RWPE2 (cell line): ENCODE data around the gene NAB1.
A peak's percentile ranks its signal among the peaks of the same experiment; 100 is the strongest.

Source experiments
- ATAC-seq: fragments of 200-7000 bp; cut with Tn5 transposase; 3 replicates; pipeline ENCODE4 v1.9.1; 2021; ENCODE audit warnings: low read depth
- DNase-seq: peaks from one replicate; pipeline ENCODE4 v3.0.0-alpha.2; 2020; ENCODE audit warnings: low spot score
- H3K27ac ChIP-seq: fragments of 450-650 bp; 2 replicates; pipeline ENCODE4 v1.5.1; 2017; ENCODE audit warnings: mild to moderate bottlenecking; ENCODE audit not compliant: poor library complexity, severe bottlenecking
- H3K27me3 ChIP-seq: fragments of 250-450 bp; sonication (Bioruptor Pico); 2 replicates; pipeline ENCODE4 v1.5.1; 2021; ENCODE audit warnings: mild to moderate bottlenecking, moderate library complexity; ENCODE audit not compliant: insufficient read depth, poor library complexity, severe bottlenecking
- H3K36me3 ChIP-seq: fragments of 250-450 bp; sonication (Bioruptor Pico); 2 replicates; pipeline ENCODE4 v1.5.1; 2020; ENCODE audit warnings: low read depth, mild to moderate bottlenecking, moderate library complexity
- H3K4me1 ChIP-seq: fragments of 250-450 bp; sonication (Bioruptor Pico); 2 replicates; pipeline ENCODE4 v1.5.1; 2021; ENCODE audit warnings: mild to moderate bottlenecking, moderate library complexity; ENCODE audit not compliant: insufficient read depth, poor library complexity, severe bottlenecking
- H3K4me3 ChIP-seq: fragments of 250-450 bp; sonication (Bioruptor Pico); 2 replicates; pipeline ENCODE4 v1.5.1; 2021; ENCODE audit warnings: mild to moderate bottlenecking, moderate library complexity; ENCODE audit not compliant: severe bottlenecking
- H3K9me3 ChIP-seq: fragments of 250-450 bp; sonication (Bioruptor Pico); 2 replicates; pipeline ENCODE4 v1.5.1; 2021; ENCODE audit warnings: mild to moderate bottlenecking, moderate library complexity; ENCODE audit not compliant: severe bottlenecking
- TF ChIP-seq, protein P1 (sequence below): fragments of 450-650 bp; IDR thresholded peaks from one replicate; pipeline ENCODE4 v1.5.1; 2017; ENCODE audit warnings: mild to moderate bottlenecking, moderate library complexity; ENCODE audit not compliant: poor library complexity, severe bottlenecking

NAB1 gene

GRCh38 chr2:190668892-190669291, 20.0 kb downstream of the NAB1 start:
- Histone ChIP-seq H3K9me3 (no peaks in the 10 kb centered on the region), H3K27ac (no peak overlapping the region), H3K4me1 (peaks cover 17% of the 10 kb centered on the region), H3K4me3 (no peak overlapping the region), H3K27me3 (no peaks in the 10 kb centered on the region), H3K36me3 (peaks cover 78% of the 10 kb centered on the region)
- DNase-seq (no peak), ATAC-seq (peak; percentile 88)
- TF ChIP-seq, protein P1, sequence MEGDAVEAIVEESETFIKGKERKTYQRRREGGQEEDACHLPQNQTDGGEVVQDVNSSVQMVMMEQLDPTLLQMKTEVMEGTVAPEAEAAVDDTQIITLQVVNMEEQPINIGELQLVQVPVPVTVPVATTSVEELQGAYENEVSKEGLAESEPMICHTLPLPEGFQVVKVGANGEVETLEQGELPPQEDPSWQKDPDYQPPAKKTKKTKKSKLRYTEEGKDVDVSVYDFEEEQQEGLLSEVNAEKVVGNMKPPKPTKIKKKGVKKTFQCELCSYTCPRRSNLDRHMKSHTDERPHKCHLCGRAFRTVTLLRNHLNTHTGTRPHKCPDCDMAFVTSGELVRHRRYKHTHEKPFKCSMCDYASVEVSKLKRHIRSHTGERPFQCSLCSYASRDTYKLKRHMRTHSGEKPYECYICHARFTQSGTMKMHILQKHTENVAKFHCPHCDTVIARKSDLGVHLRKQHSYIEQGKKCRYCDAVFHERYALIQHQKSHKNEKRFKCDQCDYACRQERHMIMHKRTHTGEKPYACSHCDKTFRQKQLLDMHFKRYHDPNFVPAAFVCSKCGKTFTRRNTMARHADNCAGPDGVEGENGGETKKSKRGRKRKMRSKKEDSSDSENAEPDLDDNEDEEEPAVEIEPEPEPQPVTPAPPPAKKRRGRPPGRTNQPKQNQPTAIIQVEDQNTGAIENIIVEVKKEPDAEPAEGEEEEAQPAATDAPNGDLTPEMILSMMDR: no peak

GRCh38 chr2:190670182-190670946, 21.5 kb downstream of the NAB1 start:
- H3K4me1 ChIP-seq: peaks cover 17% of the 10 kb centered on the region
- DNase-seq (no peak), ATAC-seq (no peak)
- H3K27ac ChIP-seq: no peak overlapping the region
- H3K36me3 ChIP-seq: peaks cover 79% of the 10 kb centered on the region
- TF ChIP-seq, protein P1: no peak
- no peak overlapping the region for H3K4me3 ChIP-seq
- H3K9me3 ChIP-seq: no peaks in the 10 kb centered on the region
- H3K27me3 ChIP-seq: no peaks in the 10 kb centered on the region

GRCh38 chr2:190674966-190675650, 26.2 kb downstream of the NAB1 start:
- DNase-seq: no peak
- ATAC-seq: no peak

GRCh38 chr2:190677255-190677654, 28.4 kb downstream of the NAB1 start:
- Histone ChIP-seq H3K36me3 (peaks cover 85% of the 10 kb centered on the region), H3K4me1 (peaks cover 22% of the 10 kb centered on the region), H3K27me3 (no peaks in the 10 kb centered on the region), H3K27ac (no peak overlapping the region), H3K9me3 (no peaks in the 10 kb centered on the region), H3K4me3 (no peak overlapping the region)
- TF ChIP-seq, protein P1: no peak
- no peak for ATAC-seq
- DNase-seq: no peak

More at GRCh38 chr2:190674966-190675650, 26.2 kb downstream of the NAB1 start:
- Histone ChIP-seq H3K27me3 (no peaks in the 10 kb centered on the region), H3K4me3 (no peak overlapping the region), H3K9me3 (no peaks in the 10 kb centered on the region), H3K36me3 (peaks cover 89% of the 10 kb centered on the region), H3K27ac (no peak overlapping the region), H3K4me1 (peaks cover under 1% of the 10 kb centered on the region)
- TF ChIP-seq, protein P1: no peak
